ENCODE results near the gene TMED7.

TMED7 gene

DNA sequence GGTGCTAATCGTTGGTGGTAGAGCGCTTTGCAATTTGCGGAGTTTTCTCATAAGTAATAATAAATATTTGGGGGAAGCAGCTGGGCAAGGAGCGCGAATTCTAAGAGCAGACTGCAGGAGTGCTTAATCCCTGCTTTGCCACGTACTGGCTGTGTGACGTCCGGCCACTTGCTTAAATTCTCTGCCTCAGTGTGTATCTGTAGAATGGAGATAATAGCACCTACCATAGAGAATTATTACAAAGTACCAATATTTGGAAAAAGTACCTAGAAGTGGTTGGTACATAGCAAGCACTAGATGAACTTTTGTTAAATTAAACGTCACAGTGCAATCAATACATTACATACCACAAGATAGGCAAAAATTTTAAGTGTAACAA, 598 bp upstream of the TMED7 start:
- no peak for DNase-seq

DNA sequence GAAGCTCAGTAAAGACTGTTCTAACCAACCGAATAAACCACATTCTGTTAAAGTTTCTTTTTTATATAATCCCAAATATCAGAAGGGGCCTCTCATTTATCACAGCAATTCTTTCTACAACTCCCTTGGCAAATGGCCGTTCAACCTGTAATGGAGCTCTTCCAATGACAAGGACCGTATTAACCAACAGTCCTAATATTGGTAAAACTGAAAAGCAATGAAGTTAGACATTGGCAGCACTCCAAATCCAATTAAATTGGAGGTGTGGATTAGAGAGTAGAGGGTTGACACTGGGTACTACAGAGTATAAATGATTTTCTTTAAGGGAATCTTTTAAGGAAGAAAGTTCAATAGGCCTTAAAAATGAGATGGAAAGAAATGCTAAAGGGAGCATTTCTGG, 842 bp downstream of the TMED7 start:
- peak; percentile 13 for DNase-seq

DNA sequence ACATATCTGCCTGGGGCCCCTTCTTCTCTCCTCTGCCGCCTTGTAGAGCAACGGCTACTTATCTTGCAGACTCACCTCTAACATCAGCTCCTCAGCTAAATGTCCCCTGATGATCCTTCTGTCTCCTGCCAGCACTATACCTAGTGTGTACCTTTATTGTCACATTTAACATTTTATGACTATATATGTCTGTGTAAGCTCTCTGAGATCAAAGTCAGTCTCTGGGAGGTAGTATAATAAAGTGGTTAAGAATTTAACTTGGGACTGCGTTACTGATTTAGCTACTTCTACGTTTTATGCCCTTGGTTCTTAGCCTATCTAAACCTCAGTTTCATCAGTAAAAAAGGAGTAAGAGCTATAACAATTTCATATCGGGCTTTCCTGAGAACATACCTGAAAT, 2.2 kb downstream of the TMED7 start:
- DNase-seq, result no peak

DNA sequence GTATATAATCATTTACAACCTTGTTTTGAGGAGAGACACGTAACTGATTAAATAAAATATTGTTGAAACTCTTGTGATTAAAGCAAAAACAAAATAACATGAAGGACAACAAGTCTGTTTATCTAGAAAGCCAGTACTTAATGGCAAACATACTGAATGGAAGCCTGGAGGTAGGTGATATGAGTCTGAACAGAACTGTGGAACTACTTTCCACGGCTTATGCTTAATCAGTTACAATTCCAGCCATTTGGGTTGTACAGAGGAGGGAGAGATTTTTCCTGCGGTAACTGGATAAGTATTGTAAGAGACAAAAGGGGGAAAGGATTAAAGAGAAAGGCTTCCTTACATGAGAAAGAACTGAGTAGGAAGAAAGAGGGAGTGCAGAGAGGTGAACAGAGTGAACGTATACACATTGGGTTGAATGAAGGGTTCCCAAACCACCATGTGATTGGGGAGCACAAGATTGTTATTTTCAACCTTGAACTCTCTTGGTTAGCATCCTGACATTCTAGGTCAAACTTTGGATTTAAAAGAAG, 4.4 kb downstream of the TMED7 start:
- DNase-seq, result no peak

DNA sequence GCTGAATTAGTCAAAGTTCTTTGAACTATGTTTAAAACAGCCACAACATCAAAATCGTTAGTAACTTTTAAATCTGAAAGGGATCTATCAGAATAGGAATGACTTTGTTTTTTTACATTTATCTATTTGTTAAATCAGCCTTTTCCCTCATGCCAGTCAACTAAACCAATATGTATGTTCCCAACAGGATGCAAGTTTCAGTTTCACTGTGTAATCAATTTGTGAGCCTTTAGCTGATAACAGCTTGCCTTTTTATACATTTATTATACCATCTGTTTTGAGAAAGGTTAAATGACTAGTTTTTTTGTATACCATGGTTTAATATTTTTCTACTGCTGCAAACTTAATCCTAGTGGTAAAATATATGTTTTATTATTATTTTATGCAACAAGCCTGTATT, 8.9 kb downstream of the TMED7 start:
- DNase-seq, result no peak

DNA sequence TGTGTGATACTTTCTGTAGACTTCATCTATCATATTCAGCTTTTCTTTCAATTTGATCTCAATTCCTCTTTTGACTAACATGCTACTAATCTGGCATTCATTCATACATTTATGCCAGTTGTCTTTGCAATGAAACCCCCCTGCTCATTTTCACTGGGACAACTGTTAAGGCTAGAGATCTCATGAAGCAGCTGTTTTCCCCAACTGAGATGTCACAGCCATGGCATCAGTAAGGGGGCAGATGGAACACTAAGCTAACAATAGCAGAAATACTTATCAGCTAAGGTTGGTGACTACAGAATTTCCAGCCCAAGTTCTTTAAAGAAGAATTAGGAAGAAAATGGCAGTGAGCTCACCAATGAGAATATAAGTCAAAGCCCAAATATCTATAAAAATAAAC, 9.4 kb downstream of the TMED7 start:
- DNase-seq, result no peak

DNA sequence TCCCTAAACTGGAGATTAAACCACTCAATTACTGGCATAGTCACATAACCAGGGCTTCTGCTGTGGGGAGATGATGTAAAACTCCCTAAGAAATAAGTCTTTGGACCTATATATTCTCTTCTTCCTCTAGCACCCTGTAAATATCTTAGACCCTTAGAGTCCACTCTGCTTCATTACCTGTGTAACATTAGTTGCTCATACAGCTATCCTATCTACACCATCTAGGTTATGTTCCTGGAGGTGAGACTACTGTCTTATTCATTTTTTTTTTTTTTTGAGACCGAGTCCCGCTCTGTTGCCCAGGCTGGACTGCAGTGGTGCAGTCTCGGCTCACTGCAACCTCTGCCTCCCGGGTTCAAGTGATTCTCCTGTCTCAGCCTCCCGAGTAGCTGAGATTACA, 14.0 kb downstream of the TMED7 start:
- no peak for DNase-seq

DNA sequence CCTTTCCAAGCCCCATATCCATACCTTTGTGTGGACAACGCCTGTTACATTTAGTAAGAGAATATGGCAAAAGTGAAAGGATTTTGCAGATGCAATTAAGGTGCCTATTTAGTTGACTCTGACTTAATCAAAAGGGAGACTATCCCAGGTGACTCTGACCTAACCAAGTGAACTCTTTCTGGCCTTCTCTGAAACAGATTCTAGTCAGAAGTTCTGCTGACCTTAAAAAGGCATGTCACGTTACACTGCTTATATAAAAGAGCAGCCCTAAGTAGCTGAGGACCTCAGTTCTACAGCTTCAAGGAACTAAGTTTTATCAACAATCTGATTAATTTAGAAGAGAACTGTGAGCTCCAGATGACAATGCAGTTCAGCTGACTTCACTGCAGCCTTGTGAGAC, 17.9 kb downstream of the TMED7 start:
- DNase-seq, result no peak

DNA sequence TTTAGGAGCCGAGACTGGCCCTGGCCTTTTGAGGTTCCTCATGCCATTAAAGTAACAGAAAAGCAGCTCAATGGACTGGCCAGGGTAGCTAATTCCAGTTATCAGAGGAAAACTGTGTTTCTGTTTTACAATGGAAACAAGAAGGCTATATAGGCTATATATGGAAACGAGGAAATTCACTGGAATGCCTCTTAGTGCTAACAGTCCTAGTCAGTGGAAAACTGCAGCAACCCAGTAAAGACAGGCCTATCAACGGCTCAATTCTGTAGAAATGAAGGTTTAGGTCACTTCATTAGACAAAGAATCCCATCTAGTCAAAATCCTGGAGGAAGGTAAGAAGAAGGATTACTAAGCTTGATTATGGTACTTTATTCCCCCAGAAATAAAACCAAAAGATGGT, 20.4 kb downstream of the TMED7 start:
- no peak for DNase-seq

DNA sequence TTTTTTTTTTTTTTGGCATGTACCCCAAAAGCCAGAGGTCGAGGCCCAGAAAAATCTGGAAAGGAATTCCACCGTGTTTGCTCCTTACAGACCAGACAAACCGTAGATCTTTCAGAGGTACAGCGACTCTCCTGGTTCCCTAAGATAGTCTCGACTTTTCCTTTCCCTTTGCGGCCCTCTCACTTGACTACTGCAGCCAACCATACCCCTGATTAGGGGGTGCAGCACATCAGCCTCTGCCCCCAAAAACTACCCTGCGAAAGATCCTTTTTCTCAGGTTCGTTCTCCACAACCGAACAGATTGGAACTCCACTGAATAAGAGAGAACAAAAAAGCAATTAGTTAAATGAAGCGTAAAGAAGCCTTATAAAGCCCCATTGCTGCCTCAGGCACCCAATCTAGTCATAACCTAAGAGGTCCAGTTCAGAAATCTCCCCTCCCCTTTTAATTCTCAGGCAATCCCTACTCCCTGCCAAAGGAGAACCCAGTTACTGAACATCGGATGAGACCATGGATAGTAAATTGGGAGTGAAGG, 23.2 kb downstream of the TMED7 start:
- no peak for DNase-seq

DNA sequence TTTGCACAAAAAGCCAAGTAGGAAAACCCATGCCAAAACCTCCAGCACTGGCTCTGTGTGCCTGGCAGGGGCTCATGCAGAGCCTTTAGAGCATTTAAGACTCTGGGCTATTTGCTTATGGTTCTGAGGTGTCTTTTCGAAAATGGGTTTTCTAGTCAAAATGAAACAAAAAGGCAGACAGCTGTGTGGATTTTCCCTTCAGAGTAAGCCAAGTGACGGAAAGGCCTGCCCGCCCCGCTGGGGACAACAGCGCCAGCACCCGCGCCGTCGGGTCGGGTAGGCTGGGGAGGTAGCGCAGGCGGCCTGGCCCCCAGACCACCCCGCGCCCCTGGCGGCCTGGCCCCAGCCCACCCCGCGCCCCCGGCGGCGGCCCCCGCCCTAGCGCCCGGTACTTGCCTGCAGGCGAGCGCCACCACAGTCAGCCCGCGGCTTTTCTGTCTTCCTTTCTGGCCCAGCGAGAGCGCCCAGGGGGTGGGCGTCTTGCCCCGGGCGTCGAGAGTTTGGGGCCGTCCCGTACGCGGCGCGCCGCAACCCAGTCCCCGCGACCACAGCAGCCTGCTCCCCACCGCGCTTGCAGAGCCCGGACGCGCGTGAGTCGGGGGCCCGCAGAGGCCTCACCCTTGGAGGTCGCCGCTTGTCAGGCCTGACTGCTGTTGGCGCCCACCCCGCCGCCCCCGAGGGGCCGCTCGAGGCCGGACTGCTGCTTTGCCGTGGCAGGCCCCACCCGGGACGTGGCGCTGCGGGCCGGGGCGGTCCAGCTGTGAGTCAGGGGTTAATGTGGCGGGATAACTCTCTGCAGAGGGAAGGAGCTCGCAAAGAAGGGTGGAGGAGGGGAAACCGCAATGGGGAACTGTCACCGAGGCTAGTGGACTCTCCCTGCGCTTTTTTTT, 23.9 kb downstream of the TMED7 start, which contains the start of gene TICAM2:
Gene TICAM2, minus strand, starts transcription at position 779 of the 890 bp plus-strand sequence. CDS start 21,223 bp downstream, outside the sequence.
- peak; percentile 65 for DNase-seq

DNA sequence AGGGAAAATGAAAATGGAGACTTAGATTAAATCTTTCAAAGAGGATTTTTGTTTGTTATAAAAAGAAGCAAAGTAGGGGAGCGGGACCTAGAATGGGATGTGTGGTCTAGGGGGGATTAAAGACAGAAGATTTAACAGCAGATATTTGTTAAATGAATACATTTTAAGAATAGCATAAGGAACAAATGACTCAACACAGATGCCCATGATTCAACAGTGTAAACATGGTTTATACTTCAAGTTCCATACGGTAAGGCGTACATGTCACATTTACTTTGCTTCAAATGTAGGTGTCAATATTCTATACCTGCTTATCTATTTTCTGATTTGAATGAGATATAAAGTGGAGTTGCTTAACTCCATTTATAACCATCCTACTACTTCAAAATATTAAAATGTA, 25.1 kb downstream of the TMED7 start:
- no peak for DNase-seq

DNA sequence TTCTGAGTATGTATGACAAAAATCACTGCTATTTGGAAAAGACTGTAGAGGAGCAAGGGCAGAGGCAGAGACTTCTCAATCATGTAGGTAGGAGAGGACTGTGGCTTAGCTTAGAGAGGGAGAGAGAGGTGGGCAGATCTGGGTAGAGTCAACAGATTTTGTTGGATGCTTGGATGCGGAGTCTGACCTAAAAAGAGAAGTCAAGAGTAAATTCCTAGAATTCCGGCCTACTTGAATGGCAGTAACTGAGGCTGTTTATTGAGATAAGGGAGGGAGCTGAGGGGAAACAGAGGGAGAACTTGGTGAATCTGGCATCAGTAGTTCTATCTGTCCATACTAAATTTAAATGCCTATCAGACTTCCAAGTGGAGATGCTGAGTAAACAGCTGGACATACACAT, 25.9 kb downstream of the TMED7 start:
- DNase-seq, result no peak

DNA sequence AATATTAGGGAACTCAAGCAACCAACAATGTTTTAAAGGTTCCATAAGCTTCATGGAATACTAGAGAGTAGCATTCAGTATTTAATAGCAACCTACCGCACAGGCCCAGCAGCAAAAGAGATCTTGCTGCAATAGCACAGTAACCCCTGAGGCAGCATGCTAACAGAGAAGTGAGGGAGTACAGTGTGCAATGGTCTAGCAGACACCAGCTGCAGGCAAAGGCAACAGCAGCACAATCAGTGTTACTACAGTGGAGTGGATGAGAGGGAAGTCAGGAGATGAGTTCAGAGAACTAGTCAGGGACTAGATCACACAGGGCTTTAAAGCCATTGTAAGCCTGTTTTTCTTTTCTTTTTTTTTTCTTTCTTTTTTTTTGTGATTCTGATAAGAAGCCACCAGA, 26.3 kb downstream of the TMED7 start:
- no peak for DNase-seq

DNA sequence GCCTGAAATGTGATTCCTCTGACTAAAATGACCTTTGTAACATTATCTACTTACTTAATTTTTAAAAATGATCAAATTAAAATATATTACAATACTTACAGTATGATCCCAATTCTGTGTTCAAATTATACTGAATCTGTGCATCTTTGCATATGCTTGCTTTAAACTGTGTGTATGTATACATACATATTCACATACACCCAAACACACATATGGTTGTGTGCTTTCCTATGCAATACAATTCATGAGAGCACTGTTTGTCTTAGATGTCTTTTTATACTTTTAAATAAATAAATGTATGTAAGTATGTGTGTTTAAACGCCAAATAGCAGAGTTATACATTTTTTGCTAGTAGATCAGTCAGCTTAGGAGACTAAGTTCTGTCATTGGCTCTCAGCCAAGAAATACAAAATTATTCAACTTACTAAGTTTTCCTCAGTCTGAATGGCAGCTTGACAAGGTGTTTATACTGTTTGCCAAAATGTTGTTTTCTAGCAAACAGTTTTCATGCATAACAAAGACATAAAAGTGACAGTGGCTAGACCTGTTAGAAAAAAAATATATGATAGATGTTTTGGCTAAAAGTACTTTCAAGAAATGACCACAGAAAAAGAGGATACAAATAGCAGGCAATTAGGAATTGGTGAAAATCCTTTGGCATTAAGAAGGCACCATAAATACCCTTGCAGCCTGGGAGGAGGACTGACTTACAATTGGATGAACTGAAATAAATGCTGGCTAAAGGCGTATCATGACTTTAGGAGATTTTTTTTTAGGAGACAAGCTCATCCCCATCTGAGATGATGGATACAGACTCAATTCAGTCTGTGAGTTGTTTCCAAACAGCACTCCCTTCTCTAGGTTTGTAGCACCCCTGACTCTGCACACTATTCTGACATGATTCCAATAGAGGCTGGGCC, 31.4 kb downstream of the TMED7 start:
- DNase-seq, result no peak

DNA sequence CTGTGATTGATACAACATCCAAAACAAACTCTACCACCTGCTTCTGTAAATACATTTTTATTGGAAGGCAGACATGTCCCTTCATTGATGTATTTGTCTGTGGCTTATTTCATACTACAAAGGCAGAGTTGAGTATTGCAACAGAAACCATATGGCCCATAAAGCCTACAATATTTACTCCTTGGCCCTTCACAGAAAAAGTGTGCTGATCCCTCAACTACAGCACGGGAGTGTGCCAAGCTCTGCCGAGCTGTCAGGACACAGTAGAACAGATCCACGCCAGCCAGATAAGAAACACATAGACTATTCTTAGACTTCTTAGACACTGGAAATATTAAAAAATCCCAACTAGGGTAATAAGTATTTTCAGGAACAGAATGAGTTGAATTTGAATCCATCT, 36.8 kb downstream of the TMED7 start:
- DNase-seq, result no peak

DNA sequence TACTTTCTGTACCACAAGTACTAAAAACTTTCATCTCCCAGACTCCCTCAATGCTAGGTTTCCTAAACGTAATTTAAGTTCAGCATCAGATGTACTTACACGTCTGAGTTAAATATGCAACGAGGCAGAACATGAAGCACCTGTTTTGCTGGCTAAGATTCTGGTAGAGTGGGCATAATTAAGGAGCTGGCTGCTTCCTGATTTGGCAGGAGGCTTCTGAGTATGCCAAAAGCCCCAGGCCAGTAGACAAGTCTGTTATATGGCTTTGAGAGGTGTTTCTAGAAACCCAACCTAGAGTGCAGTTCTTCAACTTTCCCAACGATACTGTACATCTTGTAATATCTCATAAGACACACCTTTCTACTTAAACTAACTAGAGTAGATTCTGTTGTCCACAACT, 37.2 kb downstream of the TMED7 start:
- no peak for DNase-seq

DNA sequence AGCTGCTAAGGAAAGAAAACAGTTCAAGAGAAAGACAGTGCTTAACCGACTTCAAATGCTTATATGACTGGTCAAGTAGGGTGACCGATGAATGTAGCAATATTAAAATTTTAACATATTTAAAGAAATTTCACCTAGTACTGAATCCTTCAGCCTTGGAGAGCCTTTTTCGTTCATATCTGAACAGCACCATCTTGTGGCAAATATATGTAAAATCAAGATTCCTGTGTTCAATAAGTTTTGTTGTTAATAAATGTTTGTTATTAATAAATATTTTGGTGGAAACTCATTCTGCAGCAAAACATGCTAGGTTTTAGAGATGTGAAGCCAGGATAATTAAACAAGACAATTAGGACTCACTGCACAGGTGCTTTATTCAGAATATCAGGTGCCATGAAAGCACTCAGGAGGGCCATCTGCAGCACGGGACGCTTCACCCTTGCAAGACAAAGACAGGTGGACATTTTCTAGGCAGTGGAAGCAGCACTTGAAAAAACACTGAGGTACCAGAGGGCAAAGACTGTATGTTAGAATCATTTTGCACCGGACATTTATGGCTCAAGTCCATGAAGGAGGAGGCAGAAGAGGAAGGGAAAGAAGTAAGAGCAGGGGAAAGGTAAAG, 39.2 kb downstream of the TMED7 start:
- DNase-seq, result peak; percentile 40

DNA sequence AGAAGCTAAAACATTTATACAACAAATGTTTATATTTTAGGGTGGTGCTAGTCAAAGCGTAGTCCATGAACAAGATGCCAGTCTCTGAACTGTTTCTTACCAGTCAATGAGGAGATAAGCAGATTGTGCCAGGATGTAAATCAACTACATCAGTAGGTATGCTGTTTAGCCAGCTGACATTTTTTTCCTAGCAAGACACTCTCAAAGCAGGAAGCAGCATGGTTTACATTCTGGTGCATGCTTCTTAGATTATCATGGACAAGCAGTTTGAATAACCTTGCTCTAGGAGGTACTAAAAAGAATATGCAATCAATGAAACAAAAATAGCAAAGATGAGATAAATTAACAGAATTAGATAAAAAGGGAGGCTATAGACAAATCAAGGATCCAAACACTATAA, 40.6 kb downstream of the TMED7 start:
- no peak for DNase-seq

DNA sequence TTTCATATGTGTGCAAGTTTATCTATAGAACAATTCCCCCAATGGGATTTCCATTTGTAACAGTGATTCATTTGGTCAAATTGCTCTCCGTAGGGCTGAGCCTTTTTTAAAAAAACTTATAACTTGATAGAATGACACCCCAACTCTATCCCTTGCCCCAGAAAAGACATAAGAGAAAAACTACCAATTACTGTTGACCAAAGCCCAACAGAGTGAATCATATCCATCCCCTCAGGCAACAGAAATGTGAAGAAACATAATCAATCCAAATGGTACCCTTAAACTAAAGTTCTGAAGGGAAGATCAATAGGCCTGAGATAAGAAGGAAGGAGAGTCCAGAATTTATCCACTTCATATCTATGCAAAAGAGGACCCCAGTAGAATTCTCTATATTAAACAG, 41.3 kb downstream of the TMED7 start:
- no peak for DNase-seq

DNA sequence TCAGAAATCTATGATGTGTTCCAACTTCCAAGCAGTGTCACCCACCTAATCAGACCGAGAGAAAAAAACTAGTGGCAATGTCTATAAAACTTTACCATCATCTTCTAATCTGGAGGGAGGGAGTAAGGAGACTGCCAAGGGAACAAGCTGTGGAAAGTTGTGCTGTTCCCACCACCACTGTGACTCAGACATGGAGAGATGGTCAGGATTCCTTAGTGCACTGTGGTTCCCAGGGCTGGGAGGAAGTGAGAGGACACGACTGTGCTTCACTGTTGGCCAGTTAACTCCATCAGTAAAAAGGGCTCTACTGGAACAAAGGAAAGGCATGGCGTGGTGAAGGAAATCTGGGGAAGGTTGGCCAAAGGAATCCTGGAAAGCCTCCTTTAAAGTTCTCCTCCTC, 42.4 kb downstream of the TMED7 start:
- no peak for DNase-seq

DNA sequence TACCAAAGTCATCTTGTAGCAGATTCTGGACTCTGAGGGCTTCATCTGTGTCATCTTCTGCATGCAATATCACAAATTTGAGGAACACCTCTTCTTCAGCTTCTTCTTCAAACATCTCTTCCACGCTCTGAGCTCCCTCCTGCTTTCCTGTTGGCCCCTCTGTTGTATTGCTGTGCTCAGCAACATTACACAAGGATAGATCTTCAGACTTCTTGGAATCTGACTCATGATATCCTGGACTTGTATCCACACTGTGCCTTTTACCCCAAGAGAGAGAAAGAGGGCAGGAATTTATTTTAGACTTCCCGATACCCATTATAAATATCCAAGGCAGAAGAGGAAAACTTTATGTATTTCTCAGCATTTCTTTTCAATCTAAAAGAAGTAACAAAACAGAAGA, 44.9 kb downstream of the TMED7 start:
- DNase-seq, result no peak

DNA sequence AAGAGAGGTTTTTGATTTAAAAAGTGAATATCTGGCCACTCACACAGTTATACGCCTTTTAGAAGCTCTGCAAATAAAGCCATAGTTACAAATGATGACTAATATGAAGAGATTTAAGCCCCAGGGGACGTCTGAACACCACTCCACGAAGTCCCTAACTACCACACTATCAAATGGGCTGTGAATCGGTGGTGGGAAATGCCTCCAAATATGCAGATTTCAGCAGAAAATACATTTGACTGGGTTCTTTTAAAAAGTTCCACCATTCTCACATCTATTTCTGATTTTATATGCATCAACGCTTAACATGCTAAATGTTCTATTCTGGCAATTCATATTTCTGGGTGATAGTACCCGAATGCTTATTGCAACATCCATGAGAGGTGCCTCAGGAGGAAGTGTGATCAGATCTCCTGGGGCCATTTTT, 46.1 kb downstream of the TMED7 start:
- no peak for DNase-seq
